GM12891 (cell line): ENCODE data around the gene SDC1.

Experiments used
- DNase-seq: peaks from one replicate; pipeline ENCODE4 v3.0.0; 2011; ENCODE audit warnings: low spot score; ENCODE audit not compliant: insufficient read length
- FAIRE-seq: peaks from 2 replicates; lab custom pipeline; 2011; peaks lifted over from hg19 to GRCh38; lab: Jason Lieb, UNC
- PAX5 ChIP-seq: IDR thresholded peaks from 2 replicates; pipeline ENCODE4 v1.6.1; 2011; ENCODE audit warnings: low read length, moderate library complexity, mild to moderate bottlenecking; ENCODE audit not compliant: insufficient read depth, severe bottlenecking
- POLR2A ChIP-seq: IDR thresholded peaks from 2 replicates; pipeline ENCODE4 v1.6.1; 2011; ENCODE audit warnings: low read depth, low read length, control low read depth
- POLR2AphosphoS5 ChIP-seq: IDR thresholded peaks from 2 replicates; pipeline ENCODE4 v1.6.1; 2011; ENCODE audit warnings: low read depth, low read length, control low read depth
- POU2F2 ChIP-seq: IDR thresholded peaks from 2 replicates; pipeline ENCODE4 v1.6.1; 2011; ENCODE audit warnings: low read depth, mild to moderate bottlenecking, control low read depth, low read length, moderate library complexity
- SPI1 ChIP-seq: IDR thresholded peaks from 2 replicates; pipeline ENCODE4 v1.6.1; 2011; ENCODE audit warnings: low read depth, low read length, control low read depth
- TAF1 ChIP-seq: IDR thresholded peaks from 2 replicates; pipeline ENCODE4 v1.6.1; 2011; ENCODE audit warnings: low read depth, low read length, control low read depth

Gene SDC1

GRCh38 chr2:20207051-20207450 is 17.9 kb downstream of the SDC1 start:
- FAIRE-seq = peak; percentile 95
- no peak for TF ChIP-seq POLR2A
- no peak for TF ChIP-seq SPI1
- TF ChIP-seq POLR2AphosphoS5 = no peak
- no peak for TF ChIP-seq PAX5
- TF ChIP-seq POU2F2 = no peak
- TF ChIP-seq TAF1 = no peak
- DNase-seq = peak; percentile 77

GRCh38 chr2:20205915-20206524 is 18.9 kb downstream of the SDC1 start:
- DNase-seq (no peak), FAIRE-seq (no peak)
- no peak for TF ChIP-seq TAF1
- TF ChIP-seq SPI1 = no peak
- no peak for TF ChIP-seq PAX5
- TF ChIP-seq POLR2AphosphoS5 = no peak
- no peak for TF ChIP-seq POLR2A
- TF ChIP-seq POU2F2 = no peak

GRCh38 chr2:20205069-20205468 is 19.9 kb downstream of the SDC1 start:
- FAIRE-seq (no peak), DNase-seq (no peak)
- TF ChIP-seq POLR2AphosphoS5 (no peak), SPI1 (no peak), POU2F2 (no peak), POLR2A (no peak), TAF1 (no peak), PAX5 (no peak)

- DNase-seq (no peak), FAIRE-seq (no peak)
- TF ChIP-seq POLR2AphosphoS5 = no peak
Observed at GRCh38 chr2:20203521-20204225, 21.3 kb downstream of the SDC1 start.

- FAIRE-seq (no peak), DNase-seq (no peak)
- TF ChIP-seq POLR2A (no peak), SPI1 (no peak), POLR2AphosphoS5 (no peak), PAX5 (no peak), TAF1 (no peak), POU2F2 (no peak)
Observed at GRCh38 chr2:20203072-20203471, 21.9 kb downstream of the SDC1 start.

GRCh38 chr2:20201671-20202070 is 23.3 kb downstream of the SDC1 start:
- no peak for DNase-seq
- no peak for FAIRE-seq
- TF ChIP-seq POLR2A (no peak), POLR2AphosphoS5 (no peak), SPI1 (no peak), POU2F2 (no peak)

- DNase-seq (no peak), FAIRE-seq (no peak)
- no peak for TF ChIP-seq PAX5
- TF ChIP-seq POLR2A = no peak
- TF ChIP-seq TAF1 = no peak
- TF ChIP-seq POLR2AphosphoS5 = no peak
Observed at GRCh38 chr2:20200697-20201555, 24.0 kb downstream of the SDC1 start.

GRCh38 chr2:20199633-20200270 is 25.2 kb downstream of the SDC1 start:
- DNase-seq (no peak), FAIRE-seq (no peak)
- TF ChIP-seq POLR2AphosphoS5 (no peak), PAX5 (no peak), TAF1 (no peak), SPI1 (no peak), POU2F2 (no peak), POLR2A (no peak)

GRCh38 chr2:20198796-20199632 is 25.9 kb downstream of the SDC1 start:
- DNase-seq (no peak), FAIRE-seq (no peak)
- TF ChIP-seq SPI1 = no peak
- TF ChIP-seq PAX5 = no peak
- TF ChIP-seq POLR2AphosphoS5 = no peak
- no peak for TF ChIP-seq POU2F2
- no peak for TF ChIP-seq POLR2A
- no peak for TF ChIP-seq TAF1

GRCh38 chr2:20198001-20198400 is 26.9 kb downstream of the SDC1 start:
- FAIRE-seq (no peak), DNase-seq (no peak)
- TF ChIP-seq POLR2AphosphoS5 (no peak), PAX5 (no peak), SPI1 (no peak), POLR2A (no peak), POU2F2 (no peak), TAF1 (no peak)
